Activated CD4-positive, alpha-beta T cell treated with anti-CD3 and anti-CD28 coated beads, Interleukin-2, Interleukin-6, amounts not matched to agents 100 ng/mL and 50 ng/mL, durations not matched to agents 16 hours and 8 hours (primary cell): ENCODE measurements around the gene FOXE3.
A peak's percentile ranks its signal among the peaks of the same experiment; 100 is the strongest.

Source experiments
- DNase-seq: peaks from one replicate; pipeline ENCODE4 v3.0.0-alpha.2; 2020

FOXE3 gene

DNA sequence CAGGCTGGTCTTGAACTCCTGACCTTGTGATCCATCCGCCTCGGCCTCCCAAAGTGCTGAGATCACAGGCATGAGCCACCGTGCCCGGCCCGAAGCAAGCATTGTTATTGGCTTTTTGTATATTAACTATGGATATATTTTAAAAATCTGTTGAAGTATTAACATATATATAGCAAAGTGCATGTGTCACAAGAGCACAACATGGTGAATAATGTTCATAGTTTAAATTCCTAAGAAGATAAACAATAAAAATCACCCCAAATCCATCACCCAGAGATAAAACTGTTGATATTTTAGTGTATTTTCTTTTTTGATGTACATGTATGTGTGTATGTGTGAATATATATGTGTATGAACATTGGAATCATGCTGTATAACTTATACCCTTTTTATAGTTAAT lies 9.1 kb upstream of the FOXE3 start:
- DNase-seq = no peak

DNA sequence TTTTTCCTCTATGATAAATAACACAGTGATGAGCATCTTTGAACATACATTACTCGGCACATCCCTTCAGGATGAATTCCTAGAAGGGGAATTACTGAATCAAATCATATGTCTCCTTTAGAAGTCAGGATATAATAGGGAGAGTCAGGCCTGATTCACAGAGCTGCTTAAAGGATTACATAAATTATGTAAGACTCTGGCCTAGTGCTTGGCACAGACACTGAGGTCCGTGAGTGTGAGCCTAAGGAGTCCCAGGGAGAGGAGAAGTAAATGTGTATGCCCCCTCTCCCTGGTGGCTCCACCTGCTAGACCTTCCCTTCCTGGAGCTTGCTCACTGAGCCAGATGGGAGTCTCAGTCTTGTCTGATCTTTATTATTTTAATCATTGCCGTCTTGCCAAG lies 8.6 kb upstream of the FOXE3 start:
- no peak for DNase-seq

DNA sequence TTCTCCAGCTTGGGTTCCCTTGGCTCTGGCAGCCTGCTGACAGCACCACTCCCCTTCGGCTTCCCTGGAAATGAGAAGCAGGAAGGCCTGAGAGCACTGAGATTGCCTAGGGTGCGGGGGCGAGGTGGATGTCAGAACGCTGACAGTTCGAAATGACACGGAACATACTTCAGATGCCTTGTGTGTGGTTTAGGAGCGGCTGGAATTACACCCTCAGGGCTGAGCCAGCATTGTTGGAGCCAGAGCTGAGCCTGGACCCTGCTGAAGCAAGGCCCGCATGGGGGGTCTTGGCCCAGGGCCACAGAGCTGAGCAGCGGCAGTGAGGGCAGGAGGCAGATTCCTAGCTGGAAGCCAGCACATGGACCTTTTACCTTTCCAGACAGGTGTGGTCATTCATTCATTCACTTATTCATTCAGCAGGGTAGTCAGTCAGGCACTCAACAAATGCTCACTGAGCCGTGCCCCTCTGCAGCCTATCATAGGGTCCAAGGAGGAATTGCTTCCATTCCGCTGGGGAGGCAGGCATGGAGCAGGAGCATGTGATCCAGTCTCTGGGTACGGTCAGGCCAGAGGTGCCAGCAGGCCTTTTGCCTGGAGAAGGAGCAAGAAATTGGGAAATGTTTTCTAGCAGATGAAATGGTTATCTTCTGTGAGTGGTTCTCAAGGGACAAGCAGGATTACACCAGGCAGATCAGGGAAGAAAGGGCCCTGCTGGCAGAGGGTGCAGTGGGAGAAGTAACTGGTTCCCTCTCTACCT lies 6.6 kb upstream of the FOXE3 start:
- no peak for DNase-seq

DNA sequence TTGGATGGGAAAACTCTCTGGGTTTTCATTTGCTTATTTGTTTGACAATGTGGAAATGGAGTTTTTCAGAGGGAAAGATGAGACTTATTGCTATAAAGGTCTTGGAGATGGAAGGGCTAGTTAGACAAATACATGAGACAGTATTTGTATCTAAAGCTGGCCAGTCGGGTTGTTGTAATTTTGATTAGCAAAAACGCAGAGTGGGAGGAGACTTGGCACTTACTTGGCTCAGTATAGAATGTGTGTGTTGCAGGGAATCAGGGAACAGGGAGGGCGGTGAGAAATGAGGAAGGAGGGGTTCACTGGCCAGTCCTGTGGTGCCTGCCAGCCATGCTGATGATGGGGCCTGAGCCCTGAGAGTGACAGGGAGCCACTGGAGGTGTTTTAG lies 6.0 kb upstream of the FOXE3 start:
- DNase-seq = no peak

DNA sequence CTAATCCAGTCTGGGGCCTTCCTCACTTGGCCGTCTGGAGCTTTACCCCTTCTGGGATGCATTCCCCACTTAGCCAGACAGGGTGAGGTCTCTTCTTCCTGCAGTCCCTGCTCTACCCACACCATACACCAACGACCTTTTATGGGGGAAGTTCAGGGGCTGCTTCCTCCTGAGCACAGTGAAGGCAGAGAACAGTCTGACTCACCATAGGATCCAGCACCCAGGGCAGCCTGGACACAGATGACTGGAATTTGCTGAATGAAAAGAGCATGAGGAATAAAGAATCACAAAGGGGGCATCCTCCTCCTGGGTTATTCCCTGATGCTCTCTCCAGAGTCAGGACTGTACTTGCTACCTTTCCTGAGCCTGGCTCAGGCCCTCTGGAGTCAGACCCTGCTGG lies 4.6 kb upstream of the FOXE3 start:
- no peak for DNase-seq

DNA sequence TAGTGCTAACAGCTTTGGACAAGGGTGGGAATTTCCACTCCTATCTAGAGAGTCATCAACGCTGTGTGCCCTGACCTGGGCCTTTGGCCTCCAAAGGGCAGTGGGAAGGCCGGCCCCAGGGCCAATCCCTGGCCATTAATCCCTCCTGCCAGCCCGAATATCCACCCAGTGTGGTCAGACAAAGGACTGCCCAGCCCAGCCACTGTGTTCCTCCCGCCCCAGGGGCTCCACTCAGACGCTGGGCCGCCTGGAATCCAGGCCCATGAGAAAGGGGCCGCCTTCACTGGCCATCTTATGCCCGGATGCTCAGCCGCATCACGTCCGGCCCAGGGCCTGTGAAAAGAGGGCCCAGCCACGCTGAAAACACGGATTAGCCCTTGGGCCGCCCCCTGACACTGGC lies 3.6 kb upstream of the FOXE3 start:
- no peak for DNase-seq

DNA sequence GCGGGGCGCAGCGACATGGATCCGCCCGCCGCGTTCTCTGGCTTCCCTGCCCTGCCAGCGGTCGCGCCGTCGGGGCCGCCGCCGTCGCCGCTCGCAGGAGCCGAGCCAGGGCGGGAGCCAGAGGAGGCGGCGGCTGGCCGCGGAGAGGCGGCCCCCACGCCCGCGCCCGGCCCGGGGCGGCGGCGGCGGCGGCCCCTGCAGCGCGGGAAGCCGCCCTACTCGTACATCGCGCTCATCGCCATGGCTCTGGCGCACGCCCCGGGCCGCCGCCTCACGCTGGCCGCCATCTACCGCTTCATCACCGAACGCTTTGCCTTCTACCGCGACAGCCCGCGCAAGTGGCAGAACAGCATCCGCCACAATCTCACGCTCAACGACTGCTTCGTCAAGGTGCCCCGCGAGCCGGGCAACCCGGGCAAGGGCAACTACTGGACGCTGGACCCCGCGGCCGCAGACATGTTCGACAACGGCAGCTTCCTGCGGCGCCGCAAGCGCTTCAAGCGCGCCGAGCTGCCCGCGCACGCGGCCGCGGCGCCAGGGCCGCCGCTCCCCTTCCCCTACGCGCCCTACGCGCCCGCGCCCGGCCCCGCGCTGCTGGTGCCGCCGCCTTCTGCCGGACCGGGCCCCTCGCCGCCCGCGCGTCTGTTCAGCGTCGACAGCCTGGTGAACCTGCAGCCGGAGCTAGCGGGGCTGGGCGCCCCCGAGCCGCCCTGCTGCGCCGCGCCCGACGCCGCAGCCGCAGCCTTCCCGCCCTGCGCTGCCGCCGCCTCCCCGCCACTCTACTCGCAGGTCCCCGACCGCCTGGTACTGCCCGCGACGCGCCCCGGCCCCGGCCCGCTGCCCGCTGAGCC lies 459 bp downstream of the FOXE3 start:
- no peak for DNase-seq

DNA sequence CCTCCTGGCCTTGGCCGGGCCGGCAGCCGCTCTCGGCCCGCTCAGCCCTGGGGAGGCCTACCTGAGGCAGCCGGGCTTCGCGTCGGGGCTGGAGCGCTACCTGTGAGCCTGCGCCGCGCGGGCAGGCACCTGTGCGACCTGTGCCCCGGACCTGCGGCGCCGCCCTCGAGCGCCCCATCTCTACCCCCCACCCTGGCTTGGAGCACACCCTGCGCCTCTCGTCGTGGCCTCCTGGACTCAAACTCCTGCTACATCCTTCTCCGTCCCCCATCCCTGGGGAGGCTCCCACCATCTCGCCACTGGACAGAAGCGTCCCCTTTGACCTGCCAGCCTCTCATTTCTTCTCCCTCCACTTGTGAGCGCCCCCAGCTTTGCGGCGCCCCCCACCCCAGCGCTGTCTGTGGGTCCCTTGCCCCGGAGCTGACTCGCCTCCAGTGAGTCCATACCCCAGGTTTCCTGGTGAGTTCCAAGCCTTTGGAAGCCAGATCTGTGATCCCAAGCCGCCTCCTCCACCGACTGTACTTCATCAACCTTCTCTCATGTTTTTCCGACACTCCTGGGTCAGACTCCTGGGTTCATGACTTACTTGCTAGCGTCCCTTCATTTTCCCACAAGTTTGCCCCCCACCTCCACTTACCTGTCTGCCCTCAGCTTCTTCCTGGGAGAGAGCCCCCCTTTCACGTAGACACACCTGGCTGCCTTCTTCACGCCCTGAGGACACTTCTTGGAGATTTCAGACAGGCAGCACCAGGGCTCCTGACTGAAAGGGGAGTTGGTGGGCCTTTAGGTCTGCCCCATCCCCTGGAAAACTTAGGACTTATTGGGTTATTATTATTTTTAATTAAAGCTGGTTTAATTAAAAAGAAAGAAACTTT lies 1.3 kb downstream of the FOXE3 start:
- DNase-seq = no peak

DNA sequence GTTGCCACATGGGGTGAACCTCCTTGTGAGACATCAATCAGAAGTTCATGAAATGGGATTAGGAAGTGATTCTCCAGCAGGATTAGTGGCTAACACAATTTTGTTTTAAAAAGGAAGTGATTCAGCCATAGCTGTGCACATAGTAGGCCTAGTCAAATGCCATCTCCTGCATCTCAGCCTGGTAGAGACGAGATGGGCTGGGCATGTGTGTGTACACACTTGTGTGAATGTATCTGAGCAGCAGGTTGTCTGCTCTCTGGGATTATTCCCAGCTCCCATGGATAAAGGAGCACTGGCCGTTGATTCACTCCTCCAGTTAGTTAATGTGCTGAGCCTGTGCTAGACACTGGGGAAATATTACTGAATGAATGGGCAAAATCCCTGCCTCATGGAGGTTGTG lies 2.0 kb downstream of the FOXE3 start:
- DNase-seq = no peak

DNA sequence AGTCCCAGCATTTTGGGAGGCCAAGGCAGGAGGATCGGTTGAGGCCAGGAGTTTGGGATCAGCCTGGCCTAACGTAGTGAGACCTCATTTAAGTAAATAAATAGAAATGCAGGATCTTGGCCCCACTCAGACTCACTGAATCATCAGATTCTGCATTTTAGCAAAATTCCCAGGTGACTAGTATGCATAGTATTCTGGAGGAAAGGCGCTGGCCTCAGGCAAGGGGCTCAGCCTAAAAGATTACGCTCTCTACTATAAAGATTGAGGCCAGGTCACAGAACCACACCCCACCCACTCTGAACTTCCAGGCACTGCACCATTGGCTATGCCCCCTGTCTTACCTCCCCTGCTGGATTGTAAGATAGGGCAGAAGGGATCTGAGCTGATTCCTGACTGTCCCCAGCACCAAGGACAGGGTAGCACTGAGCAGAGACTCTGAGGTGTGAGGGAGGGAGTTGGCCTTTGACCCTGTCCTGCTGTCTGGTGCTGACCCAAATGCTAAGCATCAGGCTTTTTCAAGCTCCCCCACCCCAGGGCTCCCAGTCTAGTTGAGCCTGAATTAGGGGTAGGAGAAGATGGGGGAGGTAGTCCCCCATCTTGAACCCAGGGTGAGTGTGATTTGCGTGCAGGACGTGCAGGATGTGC lies 2.7 kb downstream of the FOXE3 start:
- DNase-seq = no peak

DNA sequence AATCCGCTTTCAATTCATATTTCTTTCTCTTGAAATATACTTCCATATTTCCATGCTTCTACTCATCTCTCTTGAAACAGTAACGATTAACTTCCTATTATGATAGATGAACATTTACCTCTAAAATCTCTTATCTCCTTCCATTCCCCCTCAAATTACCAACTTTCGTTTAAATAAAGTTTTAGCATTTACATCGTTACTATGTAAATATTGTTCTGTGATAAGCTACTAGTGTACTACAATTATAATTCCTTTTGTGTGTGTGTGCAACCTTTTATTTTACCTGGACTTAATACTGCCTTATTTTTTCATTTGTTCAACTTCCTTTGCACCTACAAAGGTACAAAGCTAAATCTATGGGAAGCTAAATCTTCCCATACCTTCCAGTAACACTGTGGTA lies 4.5 kb downstream of the FOXE3 start:
- no peak for DNase-seq

DNA sequence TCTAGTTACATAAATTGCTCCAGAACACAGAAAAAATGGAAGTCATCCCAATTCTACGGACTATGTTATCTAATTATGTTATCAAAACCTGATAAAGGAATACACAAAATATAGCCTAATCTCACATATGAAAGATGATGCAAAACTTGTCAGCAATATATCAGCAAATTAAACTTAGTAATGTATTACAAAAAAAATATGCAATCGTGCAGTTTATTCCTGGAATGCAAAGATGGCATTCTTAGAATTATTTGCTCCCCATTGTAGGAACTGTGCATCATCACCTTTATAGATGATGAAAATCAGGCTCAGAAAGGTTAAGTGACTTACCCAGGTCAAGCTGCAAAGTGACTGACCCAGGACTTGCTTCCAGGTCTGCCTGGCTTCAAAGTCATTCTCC lies 7.8 kb downstream of the FOXE3 start:
- no peak for DNase-seq

DNA sequence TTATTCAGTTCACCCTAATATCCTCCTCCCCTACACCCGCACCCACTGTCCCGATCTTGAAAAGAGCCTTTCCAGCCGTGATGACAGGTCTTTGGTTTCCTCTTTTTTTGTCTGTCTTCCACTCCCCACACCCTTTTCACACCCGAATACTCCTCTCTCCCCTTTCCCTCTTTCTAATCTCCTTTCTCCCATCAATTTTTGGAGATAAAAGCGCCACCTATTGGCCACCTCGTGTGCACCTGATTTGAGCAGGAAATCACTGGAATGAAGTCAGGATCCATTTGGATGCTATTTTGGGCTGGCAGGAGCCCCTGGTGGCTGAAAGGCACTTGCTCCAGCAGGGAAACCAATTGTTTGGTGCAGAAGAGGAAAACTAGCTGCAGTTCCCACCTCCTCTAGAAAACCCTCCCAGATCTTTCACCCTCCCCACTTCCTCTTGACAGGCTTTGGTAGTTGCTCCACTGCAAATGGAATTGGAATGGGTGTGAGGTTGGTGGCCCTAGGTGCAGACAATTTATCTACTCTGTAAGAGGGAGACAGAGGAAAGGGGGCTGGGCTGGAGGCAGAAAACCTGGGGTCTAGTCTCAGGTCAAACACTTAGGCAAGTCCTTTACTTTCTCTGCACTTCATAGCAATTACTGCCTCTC lies 8.4 kb downstream of the FOXE3 start:
- no peak for DNase-seq

DNA sequence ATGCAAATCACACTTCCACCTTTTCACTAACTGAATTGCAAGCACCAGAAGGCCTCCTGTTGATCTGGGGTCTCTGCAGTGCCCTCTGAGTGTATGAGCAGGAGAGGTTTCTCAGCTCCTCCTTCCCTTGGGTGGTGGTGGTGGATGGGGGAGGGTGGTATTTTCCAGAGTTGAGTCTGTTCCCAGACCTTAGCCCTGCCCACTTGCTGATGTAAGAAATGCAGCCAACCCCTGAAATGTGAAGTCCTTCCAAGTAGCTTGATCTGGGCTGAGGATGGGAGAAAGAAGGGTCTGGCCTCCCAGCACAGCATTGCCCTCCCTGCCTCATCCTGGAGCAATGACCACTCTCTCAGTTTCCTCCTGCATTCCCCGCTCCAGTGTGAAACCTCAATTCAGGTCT lies 15.4 kb downstream of the FOXE3 start:
- peak; percentile 38 for DNase-seq

DNA sequence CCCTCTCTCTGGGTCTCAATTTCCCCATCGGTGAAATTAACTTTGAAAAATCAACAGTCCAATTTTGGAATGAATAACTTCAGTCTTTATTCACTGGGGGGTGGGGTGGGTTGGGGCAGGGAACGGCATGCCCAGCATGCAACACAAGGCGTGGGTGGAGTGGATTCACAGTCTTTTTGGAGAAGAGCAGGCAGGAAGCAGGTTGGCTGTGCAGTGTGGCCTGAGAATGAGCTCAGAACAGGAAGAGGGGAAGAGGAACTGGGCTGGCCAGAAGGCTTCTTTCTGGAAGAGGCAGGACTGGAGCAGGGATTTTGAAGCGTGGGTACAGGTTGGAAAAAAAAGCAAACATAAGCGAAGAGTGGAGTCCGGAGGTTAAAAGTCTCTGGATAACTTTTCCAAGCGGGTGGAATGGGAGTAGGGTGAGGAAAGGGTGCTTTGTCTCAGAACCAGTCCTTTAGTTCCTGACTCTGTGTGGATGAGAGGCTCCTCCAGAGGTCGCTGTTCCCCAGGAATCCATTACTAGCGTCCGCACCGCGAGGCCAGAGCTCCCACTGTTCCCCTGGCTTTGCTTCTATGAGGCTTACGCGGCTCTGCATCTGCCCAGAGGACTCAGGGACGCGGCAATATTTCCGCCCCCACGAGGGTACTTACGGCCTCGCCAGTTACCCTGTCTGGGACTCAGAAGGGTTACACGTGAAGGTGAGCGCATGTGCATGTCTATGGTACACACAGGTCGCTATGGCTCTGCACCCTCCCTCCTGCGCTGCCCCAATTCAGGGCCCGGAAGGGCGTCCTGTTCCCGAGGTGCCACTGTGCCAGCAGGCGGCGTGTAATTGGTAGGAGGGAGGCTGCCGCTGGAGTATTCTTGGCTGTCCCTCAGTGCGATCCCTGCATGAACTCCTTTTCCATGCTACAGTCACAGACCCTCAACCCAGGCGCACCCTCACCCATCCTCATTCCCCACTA lies 16.3 kb downstream of the FOXE3 start:
- DNase-seq = peak; percentile 62

DNA sequence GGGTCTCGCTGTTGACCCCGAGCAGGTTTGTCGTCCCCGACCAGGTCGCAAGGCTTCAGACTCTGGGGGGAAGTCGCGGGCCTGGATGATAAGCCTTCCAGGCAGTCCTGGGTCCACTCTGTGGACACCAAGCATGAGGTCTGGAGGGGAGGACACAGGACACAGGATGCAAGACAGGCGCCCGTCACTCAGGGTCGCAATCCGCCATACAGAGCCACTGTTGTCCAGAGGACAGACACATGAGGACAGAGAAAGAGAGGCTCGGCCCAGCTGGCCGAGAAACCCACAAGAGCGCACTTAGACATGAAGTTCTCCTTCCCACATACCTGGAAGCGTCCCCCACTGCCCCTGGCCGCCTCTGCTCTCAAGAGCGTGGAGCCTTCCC lies 16.9 kb downstream of the FOXE3 start:
- no peak for DNase-seq

DNA sequence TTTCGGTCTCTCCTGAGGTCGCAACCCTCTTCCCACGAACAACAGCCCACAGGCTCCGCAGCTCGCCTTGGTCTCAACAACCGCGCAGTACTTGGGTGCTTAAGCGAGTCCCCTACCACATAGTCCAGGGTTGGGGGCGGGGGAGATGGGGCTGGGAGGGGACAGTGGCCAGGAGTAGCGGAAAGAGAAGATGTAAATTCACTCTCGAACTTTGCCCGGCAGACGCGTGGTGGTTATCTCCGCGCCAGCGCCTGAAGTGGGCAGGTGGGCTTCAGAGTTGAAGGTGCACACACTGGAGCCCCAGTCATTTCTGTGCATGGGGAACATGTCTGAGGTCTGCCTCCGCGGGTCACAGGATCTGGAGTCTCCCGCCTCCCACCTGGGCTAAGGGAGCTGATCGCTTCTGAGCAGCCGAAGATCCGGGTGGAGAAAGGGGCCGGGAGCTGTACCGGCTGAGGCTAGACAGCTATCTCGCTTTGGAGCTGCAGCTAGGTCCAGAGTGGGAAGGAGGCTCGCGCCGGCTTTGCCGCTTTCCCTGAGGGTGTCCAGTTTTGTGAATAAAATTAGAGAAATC lies 17.5 kb downstream of the FOXE3 start:
- no peak for DNase-seq

DNA sequence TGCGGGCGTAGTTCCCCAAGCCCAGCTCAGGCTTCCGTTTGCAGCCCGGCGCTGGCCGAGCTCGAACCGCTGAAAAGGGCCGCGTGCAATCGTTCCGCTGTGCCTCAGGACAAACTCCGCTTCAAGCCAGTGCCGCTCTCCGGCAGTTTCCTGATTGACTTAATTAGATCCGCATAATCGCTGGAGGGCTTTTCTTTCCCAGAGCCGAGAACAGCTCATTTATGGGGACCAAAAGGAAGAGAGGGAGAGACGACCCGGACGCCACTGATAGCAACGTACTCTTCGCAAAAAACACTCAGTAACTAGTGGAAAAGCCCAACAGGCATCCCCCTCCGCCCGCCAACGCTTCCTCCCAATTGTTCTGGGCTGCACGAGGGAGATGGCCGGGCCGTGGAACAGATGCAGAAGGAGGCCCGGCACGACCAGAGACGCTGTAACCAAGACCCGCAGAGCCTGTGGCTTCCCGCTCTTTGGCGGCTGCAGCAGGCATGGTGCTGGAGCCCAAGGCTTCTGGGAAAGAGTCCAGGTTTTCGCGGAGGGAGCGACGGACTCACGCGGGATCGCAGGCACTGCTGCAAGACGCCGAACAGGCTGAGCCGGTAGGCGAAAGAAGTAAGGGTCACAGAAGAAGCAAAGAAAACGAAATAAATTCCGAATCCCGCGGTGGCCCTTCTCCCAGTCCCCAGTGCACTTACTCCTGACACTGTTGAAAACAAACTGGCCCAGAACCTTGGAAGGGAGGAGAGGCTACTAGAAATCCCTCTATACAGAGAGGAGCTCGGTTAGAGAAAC lies 18.2 kb downstream of the FOXE3 start:
- DNase-seq = no peak

DNA sequence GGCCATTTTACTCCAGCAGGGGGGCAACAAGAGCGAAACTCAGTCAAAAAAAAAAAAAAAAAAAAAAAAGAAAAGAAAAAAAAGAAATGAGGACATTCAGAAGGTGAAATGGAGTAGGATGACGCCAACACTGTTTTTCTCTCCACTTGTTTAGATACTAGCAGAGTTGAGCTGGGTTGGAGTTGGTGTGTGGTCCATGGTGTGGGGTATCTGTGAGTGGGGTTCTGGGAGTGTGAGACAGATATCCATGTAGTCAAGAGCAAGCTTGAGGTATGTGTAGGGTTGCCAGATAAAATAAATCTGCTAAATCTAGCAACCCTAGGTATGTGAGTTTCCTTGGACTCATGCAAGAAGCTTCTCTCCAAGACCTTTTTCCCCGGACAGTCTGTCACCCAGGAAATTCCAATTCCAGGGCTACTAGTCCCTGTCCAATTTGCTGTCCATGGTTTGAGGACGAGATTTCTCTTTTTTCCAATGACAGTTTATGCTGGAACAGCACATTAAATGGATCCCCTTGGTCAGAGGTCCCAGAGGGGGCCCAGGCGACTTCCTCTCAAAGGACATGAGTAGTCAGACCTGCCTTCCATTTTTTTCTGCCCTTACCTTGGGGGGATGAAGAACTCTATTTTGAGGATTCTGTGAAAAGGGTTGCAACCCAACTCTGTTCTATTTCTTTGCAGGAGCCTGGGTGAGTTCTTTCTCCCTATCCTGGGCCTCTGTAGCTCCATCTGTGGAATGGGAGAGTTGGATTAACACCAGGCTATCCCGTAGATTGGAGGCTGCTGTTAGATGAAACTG lies 19.6 kb downstream of the FOXE3 start:
- no peak for DNase-seq
